HepG2 (cell line): ENCODE data around the gene IWS1. TPM values are rescaled to one million over a fixed set of nuclear protein-coding genes. Genes with fewer than 3 reads are reported as not detected.
A peak's percentile ranks its signal among the peaks of the same experiment; 100 is the strongest.

Source experiments
- CBX1 ChIP-seq: IDR thresholded peaks from one replicate; pipeline ENCODE4 v1.6.1; 2016; ENCODE audit warnings: antibody characterized with exemption, low read depth
- ERF ChIP-seq: IDR thresholded peaks from 2 replicates; pipeline ENCODE4 v1.6.1; 2018; ENCODE audit warnings: missing biosample characterization, missing genetic modification reagents
- FOXA3 ChIP-seq: IDR thresholded peaks from 2 replicates; pipeline ENCODE4 v1.6.1; 2016; ENCODE audit warnings: missing genetic modification reagents, missing compliant biosample characterization
- MXD4 ChIP-seq: IDR thresholded peaks from 2 replicates; pipeline ENCODE4 v1.6.1; 2016; ENCODE audit warnings: mild to moderate bottlenecking, missing biosample characterization, missing genetic modification reagents
- NFIB ChIP-seq: sonication (generic); formaldehyde crosslinking; IDR thresholded peaks from 2 replicates; pipeline ENCODE4 v1.9.0; 2021; ENCODE audit warnings: missing genetic modification reagents, mild to moderate bottlenecking, borderline replicate concordance
- NRL ChIP-seq: sonication (generic); formaldehyde crosslinking; IDR thresholded peaks from 2 replicates; pipeline ENCODE4 v1.5.0; 2020; ENCODE audit warnings: missing genetic modification reagents, mild to moderate bottlenecking, moderate library complexity, borderline replicate concordance
- PRPF4 ChIP-seq: fragments of 200-400 bp; formaldehyde crosslinking; IDR thresholded peaks from 2 replicates; pipeline ENCODE4 v1.6.1; 2016; ENCODE audit warnings: low read length, low read depth; ENCODE audit not compliant: poor library complexity, severe bottlenecking
- SALL1 ChIP-seq: sonication (generic); formaldehyde crosslinking; IDR thresholded peaks from 2 replicates; pipeline ENCODE4 v1.8.0; 2022; ENCODE audit warnings: mild to moderate bottlenecking, missing genetic modification reagents
- SKI ChIP-seq: fragments of 450-650 bp; IDR thresholded peaks from one replicate; pipeline ENCODE4 v1.6.1; 2018; ENCODE audit warnings: mild to moderate bottlenecking; ENCODE audit not compliant: partially characterized antibody
- TAF15 ChIP-seq: fragments of 200-400 bp; formaldehyde crosslinking; IDR thresholded peaks from one replicate; pipeline ENCODE4 v1.6.1; 2018; ENCODE audit warnings: mild to moderate bottlenecking, low read depth, low read length; ENCODE audit not compliant: poor library complexity, severe bottlenecking
- ZFP90 ChIP-seq: sonication (generic); formaldehyde crosslinking; IDR thresholded peaks from 2 replicates; pipeline ENCODE4 v1.8.0; 2022; ENCODE audit warnings: missing genetic modification reagents, mild to moderate bottlenecking, inconsistent platforms, borderline replicate concordance
- ZFYVE20 ChIP-seq: sonication (generic); formaldehyde crosslinking; IDR thresholded peaks from 2 replicates; pipeline ENCODE4 v1.8.0; 2023; ENCODE audit warnings: low read depth, mild to moderate bottlenecking, moderate library complexity, missing genetic modification reagents, borderline replicate concordance
- ZNF225 ChIP-seq: sonication (generic); formaldehyde crosslinking; IDR thresholded peaks from 2 replicates; pipeline ENCODE4 v1.4.0; 2020; ENCODE audit warnings: mild to moderate bottlenecking, missing genetic modification reagents
- ZNF605 ChIP-seq: sonication (generic); formaldehyde crosslinking; IDR thresholded peaks from 2 replicates; pipeline ENCODE4 v1.8.0; 2022; ENCODE audit warnings: mild to moderate bottlenecking, missing genetic modification reagents
- ZNF7 ChIP-seq: IDR thresholded peaks from 2 replicates; pipeline ENCODE4 v1.6.1; 2016; ENCODE audit warnings: missing biosample characterization, missing genetic modification reagents
- ZNF839 ChIP-seq: sonication (generic); formaldehyde crosslinking; IDR thresholded peaks from 2 replicates; pipeline ENCODE4 v1.4.0; 2020; ENCODE audit warnings: missing genetic modification reagents, mild to moderate bottlenecking, borderline replicate concordance
- polyA plus RNA-seq, 8 experiments: library from polyadenylated mRNA; depleted of rRNA in 3 of 8; stranded (reverse) in 7 of 8; unstranded in 1 of 8; fragments of >200 nt; fragmentation: Illumina TruSeq in 4 of 8; extraction: Trizol in 4 of 8; gene quantifications; 2 replicates each; pipeline versions ENCODE4 v1.2.1 to v1.2.3, GENCODE V29; 2011 to 2016; ENCODE audit warnings: low read depth in 4 of 8, missing spikeins in 1 of 8, mixed read lengths in 1 of 8; ENCODE audit not compliant: insufficient read depth in 1 of 8
- total RNA-seq, 5 experiments: library from RNA; depleted of rRNA; stranded (reverse); fragments of >200 nt; fragmentation: Illumina TruSeq; extraction: Trizol; gene quantifications; 2 replicates each; pipeline ENCODE4 v1.2.3, GENCODE V29; 2016; ENCODE audit warnings: low read depth in 1 of 5
- TF ChIP-seq, protein P1 (sequence below): sonication (generic); formaldehyde crosslinking; IDR thresholded peaks from 2 replicates; pipeline ENCODE4 v1.5.0; 2020; ENCODE audit warnings: missing genetic modification reagents
- TF ChIP-seq, protein P2 (sequence below): sonication (generic); formaldehyde crosslinking; IDR thresholded peaks from 2 replicates; pipeline ENCODE4 v1.4.0; 2020; ENCODE audit warnings: mild to moderate bottlenecking, low read depth, missing genetic modification reagents
- TF ChIP-seq, protein P3 (sequence below): sonication (generic); formaldehyde crosslinking; IDR thresholded peaks from 2 replicates; pipeline ENCODE4 v1.9.0; 2021; ENCODE audit warnings: missing genetic modification reagents, borderline replicate concordance
- TF ChIP-seq, protein P4 (sequence below): IDR thresholded peaks from 2 replicates; pipeline ENCODE4 v1.6.1; 2016; ENCODE audit warnings: control low read depth
- TF ChIP-seq, protein P5 (sequence below): sonication (generic); formaldehyde crosslinking; conservative IDR thresholded peaks from 2 replicates; pipeline ENCODE4 v1.8.0; 2022; ENCODE audit warnings: low read depth, missing genetic modification reagents
- TF ChIP-seq, protein P6 (sequence below): sonication (generic); formaldehyde crosslinking; IDR thresholded peaks from 2 replicates; pipeline ENCODE4 v1.4.0; 2020; ENCODE audit warnings: missing genetic modification reagents; ENCODE audit errors: not compliant biosample characterization

IWS1 gene
- total and polyA plus RNA-seq, 2 of the 13 experiments (the other 11 are each of a cell fraction or from before 2014, with no cell fraction given) = 28.9 to 62.3 TPM

DNA sequence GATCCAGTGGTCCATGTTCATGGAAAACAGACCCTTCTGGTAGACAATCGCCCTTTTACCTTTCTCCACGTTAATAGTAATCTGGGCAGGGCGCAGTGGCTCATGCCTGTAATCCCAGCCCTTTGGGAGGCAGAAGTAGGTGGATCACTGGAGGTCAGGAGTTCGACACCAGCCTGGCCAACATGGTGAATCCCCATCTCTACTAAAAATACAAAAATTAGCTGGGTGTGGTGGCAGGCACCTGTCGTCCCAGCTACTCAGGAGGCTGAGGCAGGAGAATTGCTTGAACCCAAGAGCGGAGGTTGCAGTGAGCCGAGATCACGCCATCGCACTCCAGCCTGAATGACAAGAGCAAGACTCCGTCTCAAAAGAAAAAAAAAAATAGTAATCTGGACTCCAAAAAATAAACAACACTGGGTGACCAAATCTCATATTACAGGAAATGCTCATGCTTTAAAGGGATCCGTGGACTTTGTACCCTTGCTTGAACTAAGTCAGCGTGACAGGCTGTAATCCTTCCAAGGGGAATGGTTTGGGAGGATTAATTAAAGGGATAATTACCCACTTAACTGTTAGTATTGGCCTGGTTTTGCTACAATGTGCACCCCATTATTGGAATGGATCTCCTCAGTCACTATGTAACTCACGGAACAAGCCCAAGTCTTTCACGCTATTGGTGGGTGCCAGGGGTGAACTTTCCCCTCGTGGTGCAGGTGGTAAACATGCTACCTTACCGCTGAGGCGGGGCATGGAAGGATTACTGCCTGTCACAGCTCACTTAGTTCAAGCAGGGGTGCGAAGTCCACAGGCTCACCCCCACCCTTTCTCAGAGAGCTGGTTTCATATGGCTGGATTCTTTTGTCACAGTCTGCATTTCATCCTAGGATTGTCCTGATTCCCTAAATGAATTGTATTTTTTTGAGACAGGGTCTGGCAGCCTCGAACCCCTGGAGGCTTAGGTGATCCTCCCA lies 71.4 kb downstream of the IWS1 start (continued):
- TF ChIP-seq ERF (CRISPR knock-in tag) = peak; percentile 95; the same call in 1 of the 2 replicates
- no peak for TF ChIP-seq NFIB
- peak; percentile 98 for TF ChIP-seq ZNF605 (CRISPR knock-in tag)
- TF ChIP-seq ZNF225 (CRISPR knock-in tag) = no peak
- TF ChIP-seq MXD4 (CRISPR knock-in tag) = peak; percentile 88
- peak; percentile 70; the same call in 1 of the 2 replicates for TF ChIP-seq NRL
- TF ChIP-seq SALL1 (CRISPR knock-in tag) = peak; percentile 99
- no peak for TF ChIP-seq ZFYVE20
- TF ChIP-seq, protein P1, sequence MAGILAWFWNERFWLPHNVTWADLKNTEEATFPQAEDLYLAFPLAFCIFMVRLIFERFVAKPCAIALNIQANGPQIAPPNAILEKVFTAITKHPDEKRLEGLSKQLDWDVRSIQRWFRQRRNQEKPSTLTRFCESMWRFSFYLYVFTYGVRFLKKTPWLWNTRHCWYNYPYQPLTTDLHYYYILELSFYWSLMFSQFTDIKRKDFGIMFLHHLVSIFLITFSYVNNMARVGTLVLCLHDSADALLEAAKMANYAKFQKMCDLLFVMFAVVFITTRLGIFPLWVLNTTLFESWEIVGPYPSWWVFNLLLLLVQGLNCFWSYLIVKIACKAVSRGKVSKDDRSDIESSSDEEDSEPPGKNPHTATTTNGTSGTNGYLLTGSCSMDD (CRISPR knock-in tag) = no peak
- TF ChIP-seq, protein P2, sequence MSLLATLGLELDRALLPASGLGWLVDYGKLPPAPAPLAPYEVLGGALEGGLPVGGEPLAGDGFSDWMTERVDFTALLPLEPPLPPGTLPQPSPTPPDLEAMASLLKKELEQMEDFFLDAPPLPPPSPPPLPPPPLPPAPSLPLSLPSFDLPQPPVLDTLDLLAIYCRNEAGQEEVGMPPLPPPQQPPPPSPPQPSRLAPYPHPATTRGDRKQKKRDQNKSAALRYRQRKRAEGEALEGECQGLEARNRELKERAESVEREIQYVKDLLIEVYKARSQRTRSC (CRISPR knock-in tag) = no peak
- TF ChIP-seq ZFP90 (CRISPR knock-in tag) = peak; percentile 33; the same call in 1 of the 2 replicates
- TF ChIP-seq, protein P3, sequence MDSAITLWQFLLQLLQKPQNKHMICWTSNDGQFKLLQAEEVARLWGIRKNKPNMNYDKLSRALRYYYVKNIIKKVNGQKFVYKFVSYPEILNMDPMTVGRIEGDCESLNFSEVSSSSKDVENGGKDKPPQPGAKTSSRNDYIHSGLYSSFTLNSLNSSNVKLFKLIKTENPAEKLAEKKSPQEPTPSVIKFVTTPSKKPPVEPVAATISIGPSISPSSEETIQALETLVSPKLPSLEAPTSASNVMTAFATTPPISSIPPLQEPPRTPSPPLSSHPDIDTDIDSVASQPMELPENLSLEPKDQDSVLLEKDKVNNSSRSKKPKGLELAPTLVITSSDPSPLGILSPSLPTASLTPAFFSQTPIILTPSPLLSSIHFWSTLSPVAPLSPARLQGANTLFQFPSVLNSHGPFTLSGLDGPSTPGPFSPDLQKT (CRISPR knock-in tag) = no peak
- 0 out of 2 replicates have a peak, but pooled peaks have one; percentile 16 for TF ChIP-seq ZNF839
- TF ChIP-seq FOXA3 (CRISPR knock-in tag) = peak; percentile 98
- TF ChIP-seq, protein P4, sequence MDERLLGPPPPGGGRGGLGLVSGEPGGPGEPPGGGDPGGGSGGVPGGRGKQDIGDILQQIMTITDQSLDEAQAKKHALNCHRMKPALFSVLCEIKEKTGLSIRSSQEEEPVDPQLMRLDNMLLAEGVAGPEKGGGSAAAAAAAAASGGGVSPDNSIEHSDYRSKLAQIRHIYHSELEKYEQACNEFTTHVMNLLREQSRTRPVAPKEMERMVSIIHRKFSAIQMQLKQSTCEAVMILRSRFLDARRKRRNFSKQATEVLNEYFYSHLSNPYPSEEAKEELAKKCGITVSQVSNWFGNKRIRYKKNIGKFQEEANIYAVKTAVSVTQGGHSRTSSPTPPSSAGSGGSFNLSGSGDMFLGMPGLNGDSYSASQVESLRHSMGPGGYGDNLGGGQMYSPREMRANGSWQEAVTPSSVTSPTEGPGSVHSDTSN (CRISPR knock-in tag) = 0 out of 2 replicates have a peak, but pooled peaks have one; percentile 52
- TF ChIP-seq, protein P5, sequence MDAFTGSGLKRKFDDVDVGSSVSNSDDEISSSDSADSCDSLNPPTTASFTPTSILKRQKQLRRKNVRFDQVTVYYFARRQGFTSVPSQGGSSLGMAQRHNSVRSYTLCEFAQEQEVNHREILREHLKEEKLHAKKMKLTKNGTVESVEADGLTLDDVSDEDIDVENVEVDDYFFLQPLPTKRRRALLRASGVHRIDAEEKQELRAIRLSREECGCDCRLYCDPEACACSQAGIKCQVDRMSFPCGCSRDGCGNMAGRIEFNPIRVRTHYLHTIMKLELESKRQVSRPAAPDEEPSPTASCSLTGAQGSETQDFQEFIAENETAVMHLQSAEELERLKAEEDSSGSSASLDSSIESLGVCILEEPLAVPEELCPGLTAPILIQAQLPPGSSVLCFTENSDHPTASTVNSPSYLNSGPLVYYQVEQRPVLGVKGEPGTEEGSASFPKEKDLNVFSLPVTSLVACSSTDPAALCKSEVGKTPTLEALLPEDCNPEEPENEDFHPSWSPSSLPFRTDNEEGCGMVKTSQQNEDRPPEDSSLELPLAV (CRISPR knock-in tag) = no peak
- TF ChIP-seq ZNF7 (CRISPR knock-in tag) = no peak; the same call in 1 of the 2 replicates
- TF ChIP-seq, protein P6, sequence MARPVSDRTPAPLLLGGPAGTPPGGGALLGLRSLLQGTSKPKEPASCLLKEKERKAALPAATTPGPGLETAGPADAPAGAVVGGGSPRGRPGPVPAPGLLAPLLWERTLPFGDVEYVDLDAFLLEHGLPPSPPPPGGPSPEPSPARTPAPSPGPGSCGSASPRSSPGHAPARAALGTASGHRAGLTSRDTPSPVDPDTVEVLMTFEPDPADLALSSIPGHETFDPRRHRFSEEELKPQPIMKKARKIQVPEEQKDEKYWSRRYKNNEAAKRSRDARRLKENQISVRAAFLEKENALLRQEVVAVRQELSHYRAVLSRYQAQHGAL (CRISPR knock-in tag) = peak; percentile 52
- TF ChIP-seq PRPF4 = no peak
- TF ChIP-seq SKI = peak; percentile 65
- peak; percentile 77 for TF ChIP-seq CBX1
- no peak for TF ChIP-seq TAF15
